ENCODE measurements around the gene ZNF74. TPM values are rescaled to one million over a fixed set of nuclear protein-coding genes. Genes with fewer than 3 reads are reported as not detected.
"Not testable (repeated sequence)": the region's sequence is repeated elsewhere in the genome, so short reads cannot be mapped to it uniquely, and the experiment has no call there.

Gene ZNF74
- total RNA-seq, 2 experiments from 2014 or later: 11.5 to 12.2 TPM

DNA sequence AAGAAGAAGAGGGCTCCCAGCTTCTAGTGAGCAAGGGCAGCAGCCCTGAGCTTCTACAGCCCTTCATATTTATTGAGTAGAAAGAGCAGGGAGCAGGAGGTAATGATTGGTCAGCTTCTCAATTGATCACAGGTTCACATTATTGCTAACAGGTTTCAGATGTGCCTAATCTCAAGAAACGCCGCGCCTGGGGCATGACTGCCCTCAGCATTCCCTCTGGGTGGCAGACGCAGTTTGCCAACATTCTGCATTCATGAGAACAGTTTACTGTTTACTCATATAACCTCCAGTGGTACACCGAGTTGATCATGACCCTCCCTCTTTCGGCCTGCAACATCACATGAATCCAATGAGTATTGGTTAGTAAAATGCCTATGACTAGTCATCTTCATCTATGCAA lies 4.7 kb upstream of the ZNF74 start:
- Mint-ChIP-seq H3K36me3 (no peaks in the 10 kb centered on the region), H3K4me1 (peaks cover 3% of the 10 kb centered on the region), H3K4me3 (no peak overlapping the region), H3K9me3 (peaks cover 2% of the 10 kb centered on the region), H3K27me3 (no peaks in the 10 kb centered on the region), H3K27ac (no peak overlapping the region)
- DNase-seq: no peak

DNA sequence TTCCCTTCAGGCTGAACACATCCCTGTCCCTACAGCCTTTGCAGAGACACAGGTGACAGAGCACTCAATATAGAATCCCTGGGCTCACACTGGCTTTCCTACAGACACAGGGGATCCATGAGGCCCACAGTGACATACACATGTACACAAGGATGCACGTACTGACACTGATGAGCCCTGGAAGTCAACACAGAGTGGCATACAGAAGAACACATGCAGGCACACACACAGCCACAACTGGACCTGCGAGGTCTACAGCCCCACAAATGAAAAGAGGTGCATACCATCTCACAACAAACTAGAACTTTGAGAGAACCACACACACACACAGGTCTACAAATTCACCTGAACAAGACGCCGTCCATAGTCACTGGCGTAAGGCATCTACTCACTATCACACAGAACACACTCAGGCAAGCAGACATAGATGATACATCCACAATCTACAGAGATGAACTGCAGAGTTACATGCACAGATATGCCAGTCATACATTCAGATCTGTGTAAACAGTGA lies 3.5 kb upstream of the ZNF74 start:
- no peaks in the 10 kb centered on the region for H3K27me3 Mint-ChIP-seq
- H3K36me3 Mint-ChIP-seq: no peaks in the 10 kb centered on the region
- no peak overlapping the region for H3K4me3 Mint-ChIP-seq
- no peak overlapping the region for H3K27ac Mint-ChIP-seq
- no peak for DNase-seq
- peaks cover 13% of the 10 kb centered on the region for H3K4me1 Mint-ChIP-seq
- H3K9me3 Mint-ChIP-seq: peaks cover 2% of the 10 kb centered on the region

DNA sequence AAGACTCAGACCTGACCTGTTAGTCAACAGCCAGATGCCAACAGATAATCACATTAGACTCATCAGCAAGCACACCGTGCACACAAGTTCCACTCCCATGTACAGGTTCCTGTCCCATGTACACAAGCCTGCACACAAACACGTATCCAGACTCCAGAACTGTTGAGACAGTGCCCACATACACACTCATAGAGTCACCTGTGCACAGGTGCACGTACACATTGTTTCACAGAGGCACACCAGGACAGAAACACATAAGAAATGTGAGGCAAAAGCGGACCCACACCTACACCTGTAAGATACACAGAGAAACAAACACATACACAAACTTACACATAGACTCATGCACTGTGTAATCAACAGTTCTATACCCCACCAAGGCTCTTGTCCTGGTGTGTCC lies 2.7 kb upstream of the ZNF74 start:
- no peaks in the 10 kb centered on the region for H3K27me3 Mint-ChIP-seq
- no peak overlapping the region for H3K27ac Mint-ChIP-seq
- peaks cover 15% of the 10 kb centered on the region for H3K4me1 Mint-ChIP-seq
- peaks cover 2% of the 10 kb centered on the region for H3K9me3 Mint-ChIP-seq
- H3K36me3 Mint-ChIP-seq: no peaks in the 10 kb centered on the region
- H3K4me3 Mint-ChIP-seq: no peak overlapping the region
- DNase-seq: no peak

DNA sequence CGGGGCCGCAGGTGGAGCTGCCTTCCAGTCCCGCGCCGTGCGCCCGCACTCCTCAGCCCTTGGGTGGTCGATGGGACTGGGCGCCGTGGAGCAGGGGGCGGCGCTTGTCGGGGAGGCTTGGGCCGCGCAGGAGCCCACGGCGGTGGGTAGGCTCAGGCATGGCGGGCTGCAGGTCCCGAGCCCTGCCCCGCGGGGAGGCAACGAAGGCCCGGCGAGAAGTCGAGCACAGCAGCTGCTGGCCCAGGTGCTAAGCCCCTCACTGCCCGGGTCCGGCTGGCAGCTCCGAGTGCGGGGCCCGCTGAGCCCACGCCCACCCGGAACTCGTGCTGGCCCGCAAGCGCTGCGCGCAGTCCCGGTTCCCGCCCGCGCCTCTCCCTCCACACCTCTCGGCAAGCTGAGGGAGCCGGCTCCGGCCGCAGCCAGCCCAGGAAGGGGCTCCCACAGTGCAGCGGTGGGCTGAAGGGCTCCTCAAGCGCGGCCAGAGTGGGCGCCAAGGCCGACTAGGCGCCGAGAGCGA lies 1.5 kb upstream of the ZNF74 start:
- H3K36me3 Mint-ChIP-seq, H3K9me3 Mint-ChIP-seq, H3K4me3 Mint-ChIP-seq, H3K27me3 Mint-ChIP-seq, H3K27ac Mint-ChIP-seq, DNase-seq: not testable (repeated sequence)
- peaks cover 21% of the 10 kb centered on the region for H3K4me1 Mint-ChIP-seq

DNA sequence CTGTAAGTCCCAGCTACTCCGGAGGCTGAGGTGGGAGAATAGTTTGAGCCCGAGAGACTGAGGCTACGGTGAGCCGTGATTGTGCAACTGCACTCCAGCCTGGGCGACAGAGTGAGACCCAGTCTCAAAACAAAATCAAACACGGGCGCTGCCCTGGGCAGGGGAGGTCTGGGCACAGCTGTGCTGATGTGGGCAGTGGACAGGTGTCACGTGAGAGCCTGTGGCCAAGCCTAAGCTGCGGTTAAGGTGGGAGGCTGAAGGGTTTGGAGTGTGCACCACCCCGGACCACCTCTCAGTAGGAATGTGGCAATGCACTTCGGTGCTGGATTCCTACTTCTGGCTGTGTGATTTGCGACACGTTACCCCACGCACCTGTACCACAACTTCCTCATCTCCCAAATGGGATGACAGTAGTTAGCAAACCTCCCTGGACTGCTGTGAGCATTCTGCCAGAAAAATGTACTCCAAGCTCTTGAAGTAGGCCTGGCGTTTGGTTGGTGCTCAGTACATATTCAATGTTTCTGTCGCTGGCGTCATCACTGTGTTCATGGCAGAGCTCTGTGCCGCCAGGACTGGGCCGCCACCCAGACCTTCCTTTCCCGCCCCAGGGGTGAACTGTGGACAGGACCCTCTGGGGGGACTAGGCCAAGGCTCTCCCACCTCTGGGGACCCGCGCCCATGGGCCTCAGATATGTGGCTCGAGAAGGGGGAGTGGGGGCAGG lies 807 bp upstream of the ZNF74 start:
- Mint-ChIP-seq H3K27ac (peak overlapping the region; percentile 91), H3K36me3 (peaks cover 2% of the 10 kb centered on the region), H3K4me1 (peaks cover 21% of the 10 kb centered on the region), H3K9me3 (peaks cover 2% of the 10 kb centered on the region), H3K27me3 (no peaks in the 10 kb centered on the region), H3K4me3 (peak overlapping the region; percentile 87)
- DNase-seq: no peak

DNA sequence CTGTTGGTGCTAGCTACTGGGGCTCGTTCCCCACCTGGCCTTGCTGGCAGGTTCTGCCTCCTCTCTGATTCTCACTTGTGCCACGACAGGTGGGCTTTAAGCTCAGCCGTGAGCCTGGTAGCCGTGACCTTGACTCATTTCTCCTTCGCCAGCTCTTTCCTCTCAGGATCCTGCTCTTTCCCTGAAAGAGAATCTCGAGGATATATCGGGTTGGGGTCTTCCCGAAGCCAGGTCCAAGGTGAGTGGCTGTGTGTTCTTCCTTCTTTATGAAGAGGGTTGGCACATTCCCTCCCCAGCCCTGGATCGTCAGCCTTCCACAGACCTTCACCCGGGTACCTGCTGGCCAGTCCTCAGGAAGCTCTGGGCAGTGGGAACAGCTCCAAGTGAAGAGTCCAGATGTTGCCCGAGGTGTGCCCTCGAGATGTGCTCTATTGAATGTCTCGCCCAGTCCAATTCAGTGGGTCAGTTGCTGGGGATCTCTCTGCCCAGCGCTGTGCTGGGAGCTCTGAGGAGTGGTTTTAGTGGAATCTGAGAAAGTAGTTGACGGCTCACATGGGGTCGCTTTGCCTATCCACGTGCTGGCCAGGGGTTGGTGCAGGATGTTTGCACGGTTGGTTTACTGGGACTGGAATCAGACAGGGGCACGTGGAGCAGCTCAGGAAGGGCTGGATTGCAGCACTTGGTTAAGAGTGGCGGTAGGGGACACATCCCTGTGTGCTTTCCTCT lies 1.4 kb downstream of the ZNF74 start:
- Mint-ChIP-seq H3K36me3 (peaks cover 2% of the 10 kb centered on the region), H3K4me3 (peak overlapping the region; percentile 87), H3K27me3 (no peaks in the 10 kb centered on the region), H3K9me3 (no peaks in the 10 kb centered on the region), H3K27ac (peak overlapping the region; percentile 35), H3K4me1 (peaks cover 27% of the 10 kb centered on the region)
- no peak for DNase-seq

DNA sequence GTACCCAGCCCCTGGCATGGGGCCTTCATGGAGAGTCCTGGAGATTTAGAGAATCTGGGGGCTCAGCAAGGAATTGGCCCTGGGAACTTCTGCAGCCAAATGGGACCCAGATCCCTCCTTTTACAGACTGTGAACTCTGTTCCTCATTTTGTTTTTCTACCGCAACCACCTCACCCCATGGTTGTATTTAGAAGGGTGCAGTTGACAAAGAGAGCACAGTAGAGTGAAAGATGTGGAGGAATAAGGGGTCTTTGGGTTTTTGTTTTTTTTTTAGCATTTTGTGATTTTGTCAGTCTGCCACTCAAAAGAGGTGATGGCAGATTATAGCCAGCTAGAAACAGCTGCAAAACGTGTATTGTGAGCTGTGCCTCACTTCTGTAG lies 1.9 kb downstream of the ZNF74 start:
- H3K9me3 Mint-ChIP-seq: no peaks in the 10 kb centered on the region
- H3K4me3 Mint-ChIP-seq: peak overlapping the region; percentile 87
- peaks cover 27% of the 10 kb centered on the region for H3K4me1 Mint-ChIP-seq
- no peak overlapping the region for H3K27ac Mint-ChIP-seq
- H3K36me3 Mint-ChIP-seq: peaks cover 2% of the 10 kb centered on the region
- DNase-seq: no peak
- no peaks in the 10 kb centered on the region for H3K27me3 Mint-ChIP-seq

DNA sequence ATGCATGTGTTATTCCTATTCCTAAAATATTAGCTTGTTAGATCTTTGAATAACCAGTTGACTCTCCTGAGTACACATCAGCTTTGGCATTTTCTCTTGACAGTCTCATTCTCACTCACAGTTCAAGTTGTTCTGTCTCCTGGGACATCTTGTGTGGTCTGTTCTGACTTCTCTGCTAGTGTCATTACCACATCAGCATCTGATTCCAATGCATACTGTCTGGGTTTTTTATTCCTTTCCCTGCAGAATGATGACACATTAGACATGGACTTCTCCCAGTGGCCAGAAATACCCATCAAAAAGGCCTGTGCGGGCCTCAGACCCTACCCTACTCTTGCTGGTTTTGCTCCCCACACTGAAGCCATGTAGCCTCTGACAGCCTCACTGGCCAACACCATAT lies 2.7 kb downstream of the ZNF74 start:
- DNase-seq: no peak
- H3K9me3 Mint-ChIP-seq: no peaks in the 10 kb centered on the region
- peaks cover 27% of the 10 kb centered on the region for H3K4me1 Mint-ChIP-seq
- H3K27ac Mint-ChIP-seq: no peak overlapping the region
- H3K36me3 Mint-ChIP-seq: peaks cover 3% of the 10 kb centered on the region
- H3K4me3 Mint-ChIP-seq: no peak overlapping the region
- no peaks in the 10 kb centered on the region for H3K27me3 Mint-ChIP-seq

DNA sequence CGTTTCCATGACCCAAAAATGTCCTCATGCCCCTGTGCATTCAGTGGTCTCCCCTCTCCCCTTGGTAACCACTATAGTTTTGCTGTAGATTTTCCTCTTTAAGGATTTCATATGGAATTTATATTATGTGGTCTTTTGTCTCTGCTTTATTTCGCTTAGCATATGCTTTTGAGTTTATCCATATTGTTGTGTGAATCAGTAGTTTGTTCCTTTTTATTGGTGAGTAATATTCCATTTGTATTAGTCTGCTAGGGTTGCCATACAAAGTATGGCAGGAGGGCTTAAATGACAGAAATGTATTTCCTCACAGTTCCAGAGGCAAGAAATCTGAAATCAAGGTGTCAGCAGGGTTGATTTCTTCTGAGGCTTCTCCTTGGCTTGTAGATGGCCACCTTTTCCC lies 3.5 kb downstream of the ZNF74 start:
- no peak overlapping the region for H3K27ac Mint-ChIP-seq
- no peak for DNase-seq
- H3K4me1 Mint-ChIP-seq: peaks cover 27% of the 10 kb centered on the region
- H3K27me3 Mint-ChIP-seq: no peaks in the 10 kb centered on the region
- H3K36me3 Mint-ChIP-seq: peaks cover 4% of the 10 kb centered on the region
- H3K9me3 Mint-ChIP-seq: no peaks in the 10 kb centered on the region
- H3K4me3 Mint-ChIP-seq: no peak overlapping the region

DNA sequence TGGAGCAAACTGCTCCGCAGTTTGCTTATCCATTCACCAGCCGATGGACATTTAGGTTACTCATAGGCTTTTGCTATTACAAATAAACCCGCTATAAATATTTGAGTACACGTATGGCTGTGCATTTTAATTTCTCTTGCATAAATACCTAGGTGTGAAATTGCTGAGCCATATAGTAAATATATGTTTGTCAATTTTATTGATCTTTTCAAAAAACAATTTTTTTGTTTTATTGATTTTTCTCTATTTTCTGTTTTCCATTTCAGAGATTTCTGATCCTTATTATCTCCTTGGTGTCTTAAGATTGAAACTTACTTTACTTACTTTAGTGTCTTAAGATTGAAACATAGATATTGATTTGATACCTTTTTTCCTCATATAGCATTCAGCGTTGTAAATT lies 4.5 kb downstream of the ZNF74 start:
- Mint-ChIP-seq H3K27ac (no peak overlapping the region), H3K4me3 (no peak overlapping the region), H3K4me1 (peaks cover 27% of the 10 kb centered on the region), H3K27me3 (no peaks in the 10 kb centered on the region), H3K36me3 (peaks cover 8% of the 10 kb centered on the region), H3K9me3 (no peaks in the 10 kb centered on the region)
- no peak for DNase-seq

DNA sequence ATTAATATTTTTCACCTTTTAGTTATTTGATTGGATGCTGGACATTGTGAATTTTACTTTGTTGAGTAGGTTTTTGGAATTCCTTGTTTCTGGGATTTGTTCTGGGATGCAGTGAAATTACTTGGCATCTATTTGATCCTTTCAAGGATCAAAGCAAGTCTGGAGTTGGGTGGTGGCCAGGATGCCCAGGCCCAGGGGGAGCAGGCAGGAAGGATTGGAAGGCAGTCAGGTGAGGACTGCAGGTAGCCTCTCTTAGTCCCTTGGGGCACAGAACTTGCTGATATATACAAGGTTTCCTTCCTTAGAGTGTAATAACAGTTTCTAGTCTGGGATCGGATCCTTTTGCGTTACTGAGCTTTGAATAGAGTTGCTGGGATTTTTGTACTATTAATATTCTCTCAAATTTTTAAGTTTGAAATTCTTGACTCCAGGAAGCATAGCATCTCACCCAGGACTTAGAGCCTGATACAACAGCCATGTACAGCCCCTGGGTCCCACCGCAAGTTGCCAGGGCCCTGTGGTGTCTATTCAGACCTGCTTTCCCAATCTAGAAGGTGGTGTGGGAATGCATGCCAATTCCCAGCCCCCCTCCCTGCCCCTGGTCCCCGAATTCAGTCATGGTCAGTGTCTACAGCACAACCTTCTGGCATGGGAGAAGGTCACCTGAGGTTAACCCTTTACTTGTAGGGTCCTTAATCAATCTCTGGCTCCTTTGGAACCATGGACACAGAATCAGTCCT lies 6.1 kb downstream of the ZNF74 start:
- H3K4me1 Mint-ChIP-seq: peaks cover 18% of the 10 kb centered on the region
- no peaks in the 10 kb centered on the region for H3K27me3 Mint-ChIP-seq
- no peaks in the 10 kb centered on the region for H3K9me3 Mint-ChIP-seq
- no peak for DNase-seq
- no peak overlapping the region for H3K4me3 Mint-ChIP-seq
- H3K36me3 Mint-ChIP-seq: peaks cover 8% of the 10 kb centered on the region
- no peak overlapping the region for H3K27ac Mint-ChIP-seq

DNA sequence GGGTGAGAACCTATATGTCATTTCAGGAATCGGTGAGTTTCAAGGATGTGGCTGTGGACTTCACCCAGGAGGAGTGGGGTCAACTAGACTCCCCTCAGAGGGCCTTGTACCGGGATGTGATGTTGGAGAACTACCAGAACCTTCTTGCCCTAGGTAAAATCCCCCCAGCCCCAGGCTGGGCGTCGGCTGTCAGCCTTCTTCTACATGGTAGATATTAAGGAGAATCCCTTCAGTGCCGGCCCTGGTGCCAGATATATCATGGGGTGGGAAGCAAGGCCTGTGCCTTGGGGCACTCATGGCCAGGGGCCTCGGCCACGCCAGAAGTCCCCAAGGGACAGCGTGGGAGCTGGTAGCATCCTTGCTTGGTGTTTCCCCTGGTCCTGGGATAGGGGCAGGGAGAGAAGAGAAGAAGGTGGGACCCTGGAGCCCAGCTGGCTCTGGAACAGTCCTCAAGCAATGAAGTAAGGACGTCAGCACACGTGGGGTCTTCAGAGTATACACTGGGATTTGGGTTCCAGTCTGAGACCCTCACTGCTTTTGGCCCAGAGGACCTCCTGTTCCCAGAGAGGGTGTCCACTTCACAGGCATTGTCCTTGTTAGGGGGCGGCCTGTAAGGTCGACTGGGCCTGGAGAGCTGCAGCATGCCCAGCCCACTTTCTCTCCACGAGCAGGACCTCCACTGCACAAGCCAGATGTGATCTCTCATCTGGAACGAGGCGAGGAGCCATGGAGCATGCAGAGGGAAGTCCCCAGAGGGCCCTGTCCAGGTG lies 6.8 kb downstream of the ZNF74 start:
- Mint-ChIP-seq H3K36me3 (peaks cover 8% of the 10 kb centered on the region), H3K9me3 (no peaks in the 10 kb centered on the region), H3K4me3 (no peak overlapping the region), H3K4me1 (peaks cover 14% of the 10 kb centered on the region), H3K27ac (no peak overlapping the region), H3K27me3 (no peaks in the 10 kb centered on the region)
- no peak for DNase-seq

DNA sequence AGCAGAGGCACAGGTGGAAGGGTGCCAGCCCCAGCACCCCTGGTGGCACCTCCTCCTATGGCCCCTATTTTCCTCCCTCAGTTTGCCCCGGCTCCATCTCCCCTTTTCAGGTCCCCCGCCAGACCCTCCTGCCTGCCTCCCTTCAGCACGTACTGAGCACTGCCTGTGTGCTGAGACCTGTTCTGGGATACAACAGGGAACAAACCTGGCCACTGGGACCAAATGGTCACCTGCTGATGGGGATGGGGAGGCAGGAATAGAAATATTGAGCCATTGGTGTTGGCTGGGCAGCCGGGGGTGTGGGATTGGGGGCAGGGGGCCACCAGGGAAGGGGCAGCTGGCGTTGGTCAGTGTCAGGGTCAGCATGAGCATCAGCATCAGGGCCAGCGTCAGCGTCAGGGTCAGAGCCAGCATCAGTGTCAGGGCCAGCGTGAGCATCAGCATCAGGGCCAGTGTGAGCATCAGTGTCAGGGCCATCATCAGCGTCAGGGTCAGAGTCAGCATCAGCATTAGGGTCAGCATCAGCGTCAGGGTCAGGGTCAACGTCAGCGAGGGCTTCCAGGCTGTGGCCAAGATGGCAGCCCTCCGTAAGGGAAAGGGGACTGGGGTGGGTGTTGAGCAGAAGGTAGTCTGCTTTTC lies 7.5 kb downstream of the ZNF74 start:
- Mint-ChIP-seq H3K9me3 (no peaks in the 10 kb centered on the region), H3K4me1 (peaks cover 9% of the 10 kb centered on the region), H3K27ac (no peak overlapping the region), H3K4me3 (no peak overlapping the region), H3K27me3 (no peaks in the 10 kb centered on the region), H3K36me3 (peaks cover 9% of the 10 kb centered on the region)
- DNase-seq: no peak
